IPS-18c (cell line): ENCODE data around the gene C2orf74.
"Not testable (repeated sequence)": the region's sequence is repeated elsewhere in the genome, so short reads cannot be mapped to it uniquely, and the experiment has no call there.

Source experiments
- H3K4me3 ChIP-seq: 2 replicates; pipeline ENCODE4 v1.7.0; 2013; ENCODE audit warnings: low read depth, mild to moderate bottlenecking, low read length, moderate library complexity; ENCODE audit not compliant: insufficient read depth
- H3K9me3 ChIP-seq: one replicate; pipeline ENCODE4 v1.6.1; 2013; ENCODE audit warnings: mild to moderate bottlenecking, low read length, moderate library complexity; ENCODE audit not compliant: control insufficient read depth, insufficient read depth

Gene C2orf74

GRCh38 chr2:61185231-61185728, 23.3 kb downstream of the C2orf74 start:
- H3K9me3 ChIP-seq = no peaks in the 10 kb centered on the region
- H3K4me3 ChIP-seq = no peak overlapping the region

GRCh38 chr2:61187085-61187484, 25.1 kb downstream of the C2orf74 start:
- H3K9me3 ChIP-seq = no peaks in the 10 kb centered on the region

GRCh38 chr2:61193670-61194561, 31.9 kb downstream of the C2orf74 start:
- no peaks in the 10 kb centered on the region for H3K9me3 ChIP-seq
- H3K4me3 ChIP-seq = no peak overlapping the region

More at GRCh38 chr2:61187085-61187484, 25.1 kb downstream of the C2orf74 start:
- H3K4me3 ChIP-seq = no peak overlapping the region

GRCh38 chr2:61194646-61195045, 32.7 kb downstream of the C2orf74 start:
- H3K9me3 ChIP-seq, H3K4me3 ChIP-seq: not testable (repeated sequence)

GRCh38 chr2:61196671-61197070, 34.7 kb downstream of the C2orf74 start:
- no peak overlapping the region for H3K4me3 ChIP-seq
- H3K9me3 ChIP-seq = peaks cover 2% of the 10 kb centered on the region

- H3K4me3 ChIP-seq = no peak overlapping the region
These were observed 43.1 kb downstream of the C2orf74 start for GRCh38 chr2:61205132-61205531.

GRCh38 chr2:61210332-61210981, 48.5 kb downstream of the C2orf74 start:
- no peaks in the 10 kb centered on the region for H3K9me3 ChIP-seq
- no peak overlapping the region for H3K4me3 ChIP-seq

More at GRCh38 chr2:61205132-61205531, 43.1 kb downstream of the C2orf74 start:
- peaks cover under 1% of the 10 kb centered on the region for H3K9me3 ChIP-seq

- no peak overlapping the region for H3K4me3 ChIP-seq
- no peaks in the 10 kb centered on the region for H3K9me3 ChIP-seq
These were observed 52.2 kb downstream of the C2orf74 start for GRCh38 chr2:61214171-61214570.
